SK-N-MC (cell line): ENCODE data around the gene SLC2A6.

Experiments
- EZH2 ChIP-seq: fragments of 200-600 bp; sonication (generic); IDR thresholded peaks from one replicate; pipeline ENCODE4 v1.6.1; 2017; ENCODE audit warnings: antibody characterized with exemption
- FOXP2 ChIP-seq: optimal IDR thresholded peaks from 2 replicates; pipeline ENCODE3; 2011; ENCODE audit warnings: mild to moderate bottlenecking, moderate library complexity; ENCODE audit not compliant: insufficient read depth; ENCODE audit errors: extremely low read length, control extremely low read depth
- POLR2AphosphoS5 ChIP-seq: IDR thresholded peaks from 2 replicates; pipeline ENCODE4 v1.6.1; 2012; ENCODE audit warnings: mild to moderate bottlenecking, low read depth, low read length, borderline replicate concordance

- TF ChIP-seq EZH2 (no peak), POLR2AphosphoS5 (no peak), FOXP2 (no peak)
Observed at GRCh38 chr9:133423216-133423615, 55.7 kb downstream of the SLC2A6 start.
